Trophoblast cell (in vitro differentiated cells and primary cell): ENCODE data around the gene PHETA1.

Experiments used
- DNase-seq, 2 donors: peaks; one replicate each; pipeline ENCODE4 v3.0.0-alpha.2; 2016
- H2AFZ ChIP-seq: 2 replicates; pipeline ENCODE4 v1.6.1; 2013; ENCODE audit warnings: low read length, moderate library complexity, mild to moderate bottlenecking; ENCODE audit not compliant: insufficient read depth, poor library complexity
- H2AK5ac ChIP-seq: 2 replicates; pipeline ENCODE4 v1.6.1; 2013; ENCODE audit warnings: mild to moderate bottlenecking, low read length
- H2BK120ac ChIP-seq: 2 replicates; pipeline ENCODE4 v1.6.1; 2013; ENCODE audit warnings: low read length, mild to moderate bottlenecking, moderate library complexity; ENCODE audit not compliant: insufficient read depth, poor library complexity
- H2BK12ac ChIP-seq: 2 replicates; pipeline ENCODE4 v1.6.1; 2013; ENCODE audit warnings: mild to moderate bottlenecking, low read length, moderate library complexity
- H2BK5ac ChIP-seq: 2 replicates; pipeline ENCODE4 v1.6.1; 2013; ENCODE audit warnings: low read length, low read depth, moderate library complexity, mild to moderate bottlenecking; ENCODE audit not compliant: poor library complexity
- H3K14ac ChIP-seq: 2 replicates; pipeline ENCODE4 v1.6.1; 2013; ENCODE audit warnings: mild to moderate bottlenecking, low read length
- H3K18ac ChIP-seq: 2 replicates; pipeline ENCODE4 v1.6.1; 2013; ENCODE audit warnings: mild to moderate bottlenecking, low read length
- H3K23ac ChIP-seq: 2 replicates; pipeline ENCODE4 v1.6.1; 2013; ENCODE audit warnings: low read length
- H3K27ac ChIP-seq: 2 replicates; pipeline ENCODE4 v1.5.1; 2013; ENCODE audit warnings: low read depth, mild to moderate bottlenecking, inconsistent platforms, low read length, moderate library complexity
- H3K27me3 ChIP-seq: 2 replicates; pipeline ENCODE4 v1.6.1; 2013; ENCODE audit warnings: inconsistent platforms, mild to moderate bottlenecking, low read length, moderate library complexity; ENCODE audit not compliant: insufficient read depth
- H3K36me3 ChIP-seq, 2 experiments: 1 replicate in 1 of 2; 2 replicates in 1 of 2; pipeline ENCODE4 v1.6.1; 2013; ENCODE audit warnings: low read length in 2 of 2, mild to moderate bottlenecking in 2 of 2, moderate library complexity in 1 of 2; ENCODE audit not compliant: insufficient read depth in 2 of 2, control insufficient read depth in 1 of 2
- H3K4ac ChIP-seq: 2 replicates; pipeline ENCODE4 v1.6.1; 2013; ENCODE audit warnings: low read depth, mild to moderate bottlenecking, low read length, moderate library complexity
- H3K4me1 ChIP-seq, 2 experiments: 1 replicate in 1 of 2; 2 replicates in 1 of 2; pipeline ENCODE4 v1.6.1; 2013; ENCODE audit warnings: low read length in 2 of 2, mild to moderate bottlenecking in 2 of 2, moderate library complexity in 1 of 2; ENCODE audit not compliant: insufficient read depth in 2 of 2, control insufficient read depth in 1 of 2
- H3K4me2 ChIP-seq: 2 replicates; pipeline ENCODE4 v1.6.1; 2013; ENCODE audit warnings: inconsistent platforms, mild to moderate bottlenecking, low read length, moderate library complexity
- H3K4me3 ChIP-seq: 2 replicates; pipeline ENCODE4 v1.5.1; 2013; ENCODE audit warnings: mild to moderate bottlenecking, low read depth, low read length, inconsistent platforms
- H3K79me1 ChIP-seq: one replicate; pipeline ENCODE4 v1.6.1; 2013; ENCODE audit warnings: low read length
- H3K79me2 ChIP-seq: 2 replicates; pipeline ENCODE4 v1.6.1; 2013; ENCODE audit warnings: low read length, mild to moderate bottlenecking; ENCODE audit not compliant: control insufficient read depth, insufficient read depth, poor library complexity
- H3K9ac ChIP-seq: 2 replicates; pipeline ENCODE4 v1.6.1; 2013; ENCODE audit warnings: mild to moderate bottlenecking, low read length
- H3K9me3 ChIP-seq: 2 replicates; pipeline ENCODE4 v1.6.1; 2013; ENCODE audit warnings: low read depth, mild to moderate bottlenecking, control low read depth, inconsistent platforms, low read length; ENCODE audit not compliant: insufficient read depth
- H4K12ac ChIP-seq: 2 replicates; pipeline ENCODE4 v1.6.1; 2013; ENCODE audit warnings: low read depth, mild to moderate bottlenecking, low read length, moderate library complexity
- H4K8ac ChIP-seq: 2 replicates; pipeline ENCODE4 v1.6.1; 2013; ENCODE audit warnings: low read depth, mild to moderate bottlenecking, low read length, moderate library complexity
- H4K91ac ChIP-seq: one replicate; pipeline ENCODE4 v1.6.1; 2013; ENCODE audit warnings: low read depth, mild to moderate bottlenecking, low read length, moderate library complexity
- WGBS: extraction: QIAGEN DNeasy Blood & Tissue Kit; methylation state at CpG from one replicate; pipeline ENCODE4 v1.1.7; 2013; ENCODE audit warnings: missing lambda C conversion rate; ENCODE audit not compliant: insufficient read length, insufficient coverage; ENCODE audit errors: extremely low coverage; 5-methylcytosine and 5-hydroxymethylcytosine counted together

PHETA1 gene

GRCh38 chr12:111352296-111352993 lies 16.4 kb downstream of the PHETA1 start:
- no peaks in the 10 kb centered on the region for H3K27me3 ChIP-seq

DNA sequence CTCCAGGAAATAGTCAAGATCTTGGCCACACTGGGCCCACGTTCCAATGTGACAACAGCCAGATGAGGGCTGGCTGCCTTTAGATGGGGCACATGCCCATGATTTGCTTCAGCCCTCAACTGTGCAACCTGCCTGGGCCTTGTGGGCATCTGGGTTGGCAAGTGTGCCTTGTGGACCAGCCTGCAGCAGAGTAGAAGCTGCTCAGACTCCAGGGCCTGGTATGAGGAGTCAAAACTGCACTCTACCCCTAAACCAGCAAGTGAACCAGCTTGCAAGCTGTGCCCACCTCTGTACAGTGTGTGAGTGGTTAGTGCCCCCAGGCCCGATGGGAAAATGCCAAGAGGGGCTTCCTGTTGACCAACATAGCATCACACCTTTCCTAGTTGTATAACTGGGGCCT lies 17.9 kb downstream of the PHETA1 start:
- Histone ChIP-seq H3K4me2 (no peak overlapping the region), H4K8ac (no peak overlapping the region), H3K4ac (no peak overlapping the region), H4K12ac (no peak overlapping the region), H3K79me1 (no peaks in the 10 kb centered on the region), H2AK5ac (no peak overlapping the region), H3K36me3 (no peaks in the 10 kb centered on the region), H3K4me1 (no peaks in the 10 kb centered on the region), H2BK12ac (no peak overlapping the region), H3K79me2 (no peaks in the 10 kb centered on the region), H3K27me3 (no peaks in the 10 kb centered on the region), H3K4me3 (no peak overlapping the region), H3K23ac (no peak overlapping the region), H3K9ac (no peak overlapping the region), H2AFZ (no peak overlapping the region), H3K27ac (no peak overlapping the region), H3K9me3 (peaks cover 18% of the 10 kb centered on the region), H2BK120ac (no peak overlapping the region), H3K18ac (no peak overlapping the region), H4K91ac (no peak overlapping the region), H3K14ac (no peak overlapping the region), H2BK5ac (no peak overlapping the region)
- no peak for DNase-seq
- no CpG with 5 or more reads among the region's 2 CpGs for WGBS

More at GRCh38 chr12:111352296-111352993, 16.4 kb downstream of the PHETA1 start:
- no peaks in the 10 kb centered on the region for H3K4me1 ChIP-seq
- no peaks in the 10 kb centered on the region for H3K36me3 ChIP-seq
- peaks cover 15% of the 10 kb centered on the region for H3K9me3 ChIP-seq
- no peak overlapping the region for H2AK5ac ChIP-seq
- H3K4me2 ChIP-seq: no peak overlapping the region
- H4K91ac ChIP-seq: no peak overlapping the region
- H3K18ac ChIP-seq: no peak overlapping the region
- no peak overlapping the region for H3K4ac ChIP-seq
- no peak overlapping the region for H4K12ac ChIP-seq
- H2BK5ac ChIP-seq: no peak overlapping the region
- H3K4me3 ChIP-seq: no peak overlapping the region
- H2BK12ac ChIP-seq: no peak overlapping the region
- H4K8ac ChIP-seq: no peak overlapping the region
- WGBS: no CpG with 5 or more reads among the region's 9 CpGs
- no peaks in the 10 kb centered on the region for H3K79me1 ChIP-seq
- no peaks in the 10 kb centered on the region for H3K79me2 ChIP-seq
- H3K14ac ChIP-seq: no peak overlapping the region
- H2BK120ac ChIP-seq: no peak overlapping the region
- no peak overlapping the region for H3K9ac ChIP-seq
- no peak for DNase-seq
- no peak overlapping the region for H2AFZ ChIP-seq
- H3K27ac ChIP-seq: no peak overlapping the region
- H3K23ac ChIP-seq: no peak overlapping the region

- Histone ChIP-seq H3K79me2 (no peaks in the 10 kb centered on the region), H2AFZ (no peak overlapping the region), H3K36me3 (no peaks in the 10 kb centered on the region), H4K8ac (no peak overlapping the region), H3K4me3 (no peak overlapping the region), H3K4me2 (no peak overlapping the region), H3K9ac (no peak overlapping the region), H4K91ac (no peak overlapping the region), H4K12ac (no peak overlapping the region), H3K79me1 (no peaks in the 10 kb centered on the region), H3K27me3 (no peaks in the 10 kb centered on the region), H2BK12ac (no peak overlapping the region), H3K4ac (no peak overlapping the region), H3K4me1 (no peaks in the 10 kb centered on the region), H2AK5ac (no peak overlapping the region), H2BK120ac (no peak overlapping the region), H3K9me3 (peaks cover 18% of the 10 kb centered on the region), H3K23ac (no peak overlapping the region), H3K27ac (no peak overlapping the region), H2BK5ac (no peak overlapping the region), H3K18ac (no peak overlapping the region), H3K14ac (no peak overlapping the region)
- WGBS: no CpG with 5 or more reads among the region's 17 CpGs
- no peak for DNase-seq
These were observed 19.0 kb downstream of the PHETA1 start for GRCh38 chr12:111349748-111350520.

DNA sequence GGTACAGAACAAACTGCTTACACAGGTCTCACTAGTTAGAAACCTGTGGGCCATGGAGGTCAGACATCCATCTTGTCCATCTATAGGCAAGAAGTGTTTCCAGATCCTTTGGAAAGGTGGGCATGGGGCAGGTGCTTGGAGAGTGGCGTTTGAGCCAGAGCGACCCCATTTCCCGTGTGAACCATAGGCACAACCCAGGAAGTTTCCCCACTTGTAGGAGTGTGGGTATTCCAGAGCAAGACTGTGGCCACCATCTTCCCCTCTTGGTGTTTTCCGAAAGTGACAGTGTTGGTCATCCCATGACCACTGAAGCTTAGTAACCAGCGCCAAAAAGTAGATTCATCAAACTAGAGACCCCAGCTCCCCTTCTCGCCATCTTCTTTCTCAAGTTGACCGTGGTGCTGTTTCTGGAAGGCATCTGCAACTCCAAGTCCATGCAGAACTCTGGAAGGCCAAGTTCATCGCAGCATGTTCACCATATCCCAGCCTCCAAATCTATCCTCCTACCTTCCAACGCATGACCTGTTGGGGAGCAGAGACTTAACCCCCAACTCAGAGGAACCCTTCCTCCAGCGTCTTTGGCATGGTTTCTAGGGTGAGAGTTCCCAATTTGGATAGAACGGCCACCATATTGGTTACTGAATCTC lies 19.7 kb downstream of the PHETA1 start:
- Histone ChIP-seq H3K4me2 (no peak overlapping the region), H3K27me3 (no peaks in the 10 kb centered on the region), H3K23ac (no peak overlapping the region), H2AK5ac (no peak overlapping the region), H3K27ac (no peak overlapping the region), H3K4me1 (no peaks in the 10 kb centered on the region), H3K79me2 (no peaks in the 10 kb centered on the region), H3K4ac (no peak overlapping the region), H4K8ac (no peak overlapping the region), H2BK12ac (no peak overlapping the region), H2BK120ac (no peak overlapping the region), H2AFZ (no peak overlapping the region), H3K9ac (no peak overlapping the region), H3K36me3 (no peaks in the 10 kb centered on the region), H4K12ac (no peak overlapping the region), H2BK5ac (no peak overlapping the region), H3K14ac (no peak overlapping the region), H3K9me3 (peaks cover 18% of the 10 kb centered on the region), H4K91ac (no peak overlapping the region), H3K18ac (no peak overlapping the region), H3K4me3 (no peak overlapping the region), H3K79me1 (no peaks in the 10 kb centered on the region)
- no peak for DNase-seq
- WGBS: no CpG with 5 or more reads among the region's 11 CpGs
